Adrenal gland (tissue), 12 donors: ENCODE results near the gene TFEB. TPM values are rescaled to one million over a fixed set of nuclear protein-coding genes. Genes with fewer than 3 reads are reported as not detected.

Experiments
- DNase-seq, 7 donors: peaks; one replicate each; pipeline ENCODE4 v3.0.0-alpha.2; 2019 to 2020
- H3K27ac ChIP-seq, 5 donors: fragments of 200-600 bp; sonication (generic) in 4 of 5; 1 replicate in 3 of 5; 2 replicates in 2 of 5; pipeline versions ENCODE4 v1.5.1 to v1.8.0; 2016 to 2020; ENCODE audit warnings: mild to moderate bottlenecking in 1 of 5
- H3K27me3 ChIP-seq: fragments of 200-600 bp; 2 replicates; pipeline ENCODE4 v1.8.0; 2021
- H3K36me3 ChIP-seq, 2 donors: fragments of 200-600 bp; replicated peaks in 1 of 2; 1 replicate in 1 of 2; 2 replicates in 1 of 2; pipeline versions ENCODE4 v1.5.1 to v1.8.0; 2018 to 2022
- H3K4me1 ChIP-seq, 2 donors: fragments of 200-600 bp; replicated peaks in 1 of 2; 1 replicate in 1 of 2; 2 replicates in 1 of 2; pipeline versions ENCODE4 v1.5.1 to v1.8.0; 2018 to 2021
- H3K4me3 ChIP-seq, 4 donors: fragments of 200-600 bp; sonication (generic) in 3 of 4; one replicate each; pipeline ENCODE4 v1.5.1; 2016 to 2018
- H3K9me3 ChIP-seq, 3 donors: fragments of 200-600 bp; sonication (generic) in 1 of 3; replicated peaks in 1 of 3; 1 replicate in 2 of 3; 2 replicates in 1 of 3; pipeline versions ENCODE4 v1.5.1 to v1.8.0; 2016 to 2021
- CTCF ChIP-seq, 6 experiments: fragments of 450-650 bp in 4 of 6; fragments of 200-600 bp in 2 of 6; sonication (generic) in 1 of 6; IDR thresholded peaks; 1 replicate in 5 of 6; 2 replicates in 1 of 6; pipeline versions ENCODE4 v1.5.1 to v1.8.0; 2016 to 2021; ENCODE audit warnings: antibody characterized with exemption in 6 of 6, mild to moderate bottlenecking in 2 of 6, moderate library complexity in 1 of 6
- POLR2A ChIP-seq, 2 donors: fragments of 450-650 bp; IDR thresholded peaks; one replicate each; pipeline ENCODE4 v1.6.1; 2017; ENCODE audit warnings: antibody characterized with exemption in 2 of 2, mild to moderate bottlenecking in 2 of 2, moderate library complexity in 1 of 2
- WGBS, 4 donors: extraction: QIAGEN DNeasy Blood & Tissue Kit in 2 of 4; methylation state at CpG; one replicate each; pipeline versions ENCODE4 v1.1.5 to v1.1.7; 2013 to 2017; 5-methylcytosine and 5-hydroxymethylcytosine counted together
- intact Hi-C, 2 donors: fragments of 100-400 bp; cut with DNase I; formaldehyde crosslinking; loops; one replicate each; pipeline versions ENCODE4 v1.14.1 to v1.15.0; 2022 to 2023
- polyA plus RNA-seq, 3 donors: library from polyadenylated mRNA; stranded (reverse); fragments of 200-250 nt in 2 of 3; fragments of 350-450 nt in 1 of 3; fragmentation: Illumina TruSeq in 1 of 3; extraction: RNeasy Lipid Tissue Mini Kit (QIAGEN cat#74804) in 1 of 3; gene quantifications; one replicate each; pipeline ENCODE4 v1.2.3, GENCODE V29; 2013 to 2014
- total RNA-seq, 9 donors: library from RNA; depleted of rRNA in 4 of 9; stranded (reverse); fragments of >200 nt in 4 of 9; fragments of 120-200 nt in 1 of 9; fragmentation: NEBNext Ultra II Directional in 1 of 9; extraction: Animal tissue kit (Norgen Biotek cat#: 25700) in 1 of 9; gene quantifications; one replicate each; pipeline versions ENCODE4 v1.1.0 to v1.2.4, GENCODE V29; 2013 to 2023
- donor health status: healthy with polysubstance abuse.
- donor health status: Bipolar disorder and iron deficiency.
- donor health status: DM: yes; HTN: yes; CAD: no.
- donor health status: DM: no; HTN: no; CAD: no.
- donor health status: DM: no; HTN: no; CAD: no.
- donor health status: DM: yes; HTN: yes; CAD: no.

TFEB gene
- total and polyA plus RNA-seq, 12 donors = 2.1 to 47.2 (median 20.2) TPM

- no peaks in the 10 kb centered on the region for H3K36me3 ChIP-seq
- H3K4me3 ChIP-seq = no peak overlapping the region
- WGBS, 4 donors = 73 to 81% (median 75%) methylated on average over 5 to 8 of the region's 8 CpGs
- H3K27me3 ChIP-seq = no peaks in the 10 kb centered on the region
- H3K27ac ChIP-seq = peak overlapping the region in 4 of 5 donors; percentile 85 to 94 (median 91)
- H3K9me3 ChIP-seq = no peaks in the 10 kb centered on the region
- peaks cover 10 to 39% of the 10 kb centered on the region in 2 donors for H3K4me1 ChIP-seq
- intact Hi-C loops = no loop called here
- TF ChIP-seq CTCF (IDR thresholded peaks at IDR 0.05) (no peak), POLR2A (IDR thresholded peaks at IDR 0.05) (no peak)
- DNase-seq = peak in 1 of 7 donors; percentile 13
Observed at GRCh38 chr6:41732591-41733359, 2.6 kb downstream of the TFEB start.

DNA sequence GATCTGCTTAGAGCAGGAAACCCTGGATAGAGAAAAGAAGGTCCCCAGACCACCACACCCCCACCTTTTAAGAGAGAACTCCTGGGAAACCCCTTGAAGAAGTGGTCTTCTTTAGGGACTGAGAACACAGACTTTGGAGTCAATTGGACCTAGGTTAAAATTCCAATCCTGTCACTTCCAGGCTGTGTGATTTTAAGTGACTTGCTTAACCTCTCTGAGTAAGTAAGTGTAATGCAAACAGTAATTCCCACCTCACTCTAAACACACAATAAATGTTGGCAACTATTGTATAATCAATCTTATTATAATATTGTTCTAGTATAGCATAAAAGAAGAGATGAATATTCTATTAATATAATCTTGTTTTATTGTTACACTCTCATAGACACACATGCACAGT, 3.3 kb downstream of the TFEB start:
- H3K27me3 ChIP-seq = no peaks in the 10 kb centered on the region
- DNase-seq = no peak
- no peaks in the 10 kb centered on the region for H3K36me3 ChIP-seq
- intact Hi-C loops = no loop called here
- TF ChIP-seq POLR2A (IDR thresholded peaks at IDR 0.05) = no peak
- no peak for TF ChIP-seq CTCF (IDR thresholded peaks at IDR 0.05)
- H3K9me3 ChIP-seq = no peaks in the 10 kb centered on the region
- H3K4me1 ChIP-seq = peaks cover 10 to 39% of the 10 kb centered on the region in 2 donors
- H3K4me3 ChIP-seq = no peak overlapping the region
- H3K27ac ChIP-seq = peak overlapping the region in 1 of 5 donors; percentile 94

GRCh38 chr6:41731561-41732086, 3.8 kb downstream of the TFEB start:
- Histone ChIP-seq H3K27ac (peak overlapping the region in 1 of 5 donors; percentile 94), H3K27me3 (no peaks in the 10 kb centered on the region), H3K36me3 (no peaks in the 10 kb centered on the region), H3K4me3 (no peak overlapping the region), H3K4me1 (peaks cover 10 to 39% of the 10 kb centered on the region in 2 donors), H3K9me3 (no peaks in the 10 kb centered on the region)
- peak in 1 of 7 donors; percentile 7 for DNase-seq
- intact Hi-C loops = no loop called here
- 82 to 95% (median 88%) methylated on average over 7 of the region's 7 CpGs for WGBS, 4 donors
- TF ChIP-seq CTCF (IDR thresholded peaks at IDR 0.05) (no peak), POLR2A (IDR thresholded peaks at IDR 0.05) (no peak)

- no peaks in the 10 kb centered on the region for H3K9me3 ChIP-seq
- 67 to 72% (median 70%) methylated on average over 9 of the region's 9 CpGs for WGBS, 4 donors
- TF ChIP-seq POLR2A (IDR thresholded peaks at IDR 0.05) (peak in 1 of 2 donors; percentile 15), CTCF (IDR thresholded peaks at IDR 0.05) (no peak)
- no peaks in the 10 kb centered on the region for H3K27me3 ChIP-seq
- no peak overlapping the region for H3K4me3 ChIP-seq
- H3K4me1 ChIP-seq = peaks cover 10 to 36% of the 10 kb centered on the region in 2 donors
- intact Hi-C loops = no loop called here
- H3K36me3 ChIP-seq = no peaks in the 10 kb centered on the region
- peak overlapping the region in 2 of 5 donors; percentile 6 to 42 for H3K27ac ChIP-seq
- peak in 5 of 7 donors; percentile 43 to 72 (median 58) for DNase-seq
Observed at GRCh38 chr6:41730531-41731436, 4.6 kb downstream of the TFEB start.
